ENCODE data around the gene IGSF5.

The IGSF5 gene

GRCh38 chr21:39840373-39841097 lies 95.6 kb downstream of the IGSF5 start (continued):
- TF ChIP-seq PRDM10 (tag by site-specific recombination; IDR thresholded peaks at IDR 0.05): no peak
- TF ChIP-seq ZNF600 (tag by site-specific recombination; IDR thresholded peaks at IDR 0.05): no peak
- TF ChIP-seq ZIC2 (tag by site-specific recombination; IDR thresholded peaks at IDR 0.05): no peak
- no peak for TF ChIP-seq ZNF398 (tag by site-specific recombination; IDR thresholded peaks at IDR 0.05)
- no peak for TF ChIP-seq ZNF112 (tag by site-specific recombination; IDR thresholded peaks at IDR 0.05)
- TF ChIP-seq ZSCAN4 (tag by site-specific recombination; IDR thresholded peaks at IDR 0.05): no peak

- TF ChIP-seq SP3 (tag by site-specific recombination; IDR thresholded peaks at IDR 0.05): no peak
- no peak for TF ChIP-seq ZNF26 (tag by site-specific recombination; IDR thresholded peaks at IDR 0.05)
- TF ChIP-seq ZNF837 (tag by site-specific recombination; IDR thresholded peaks at IDR 0.05): no peak
- TF ChIP-seq PRDM10 (tag by site-specific recombination; IDR thresholded peaks at IDR 0.05): peak; percentile 36; the same call in 1 of the 2 replicates
- no peak for TF ChIP-seq ZFP69B (tag by site-specific recombination; IDR thresholded peaks at IDR 0.05)
- peak; percentile 78 for TF ChIP-seq ZBTB17 (tag by site-specific recombination; IDR thresholded peaks at IDR 0.05)
- TF ChIP-seq ZNF776 (tag by site-specific recombination; IDR thresholded peaks at IDR 0.05; ENCODE audit: borderline replicate concordance): no peak
- no peak for TF ChIP-seq ZNF433 (tag by site-specific recombination; IDR thresholded peaks at IDR 0.05; ENCODE audit: low read depth)
- no peak overlapping the region for H3K4me3 ChIP-seq (ENCODE audit: low read depth, low read length)
- no peaks in the 10 kb centered on the region for H3K36me3 ChIP-seq (ENCODE audit: control insufficient read depth in 2 of 2, insufficient read depth in 1 of 2, low read length in 2 of 2)
- no peaks in the 10 kb centered on the region for H3K4me1 ChIP-seq (ENCODE audit: control insufficient read depth, insufficient read depth, low read length)
- no peaks in the 10 kb centered on the region for H3K9me3 ChIP-seq (ENCODE audit: control insufficient read depth, insufficient read depth, low read depth, low read length)
- CTCF ChIA-PET: no interaction called here
- POLR2A ChIA-PET: no interaction called here
- no peak overlapping the region for H3K27ac ChIP-seq (ENCODE audit: extremely low read depth, low read depth, low read length)
Observed at GRCh38 chr21:39842741-39843459, 97.9 kb downstream of the IGSF5 start.
